AG20443 (cell line): Measurements from ENCODE around the gene HLCS.

Source experiments
- DNase-seq: peaks from one replicate; pipeline ENCODE4 v3.0.0; 2012; ENCODE audit warnings: low spot score, mixed read lengths

The HLCS gene

GRCh38 chr21:36806103-36806502, 160.4 kb downstream of the HLCS start:
- peak; percentile 39 for DNase-seq

DNA sequence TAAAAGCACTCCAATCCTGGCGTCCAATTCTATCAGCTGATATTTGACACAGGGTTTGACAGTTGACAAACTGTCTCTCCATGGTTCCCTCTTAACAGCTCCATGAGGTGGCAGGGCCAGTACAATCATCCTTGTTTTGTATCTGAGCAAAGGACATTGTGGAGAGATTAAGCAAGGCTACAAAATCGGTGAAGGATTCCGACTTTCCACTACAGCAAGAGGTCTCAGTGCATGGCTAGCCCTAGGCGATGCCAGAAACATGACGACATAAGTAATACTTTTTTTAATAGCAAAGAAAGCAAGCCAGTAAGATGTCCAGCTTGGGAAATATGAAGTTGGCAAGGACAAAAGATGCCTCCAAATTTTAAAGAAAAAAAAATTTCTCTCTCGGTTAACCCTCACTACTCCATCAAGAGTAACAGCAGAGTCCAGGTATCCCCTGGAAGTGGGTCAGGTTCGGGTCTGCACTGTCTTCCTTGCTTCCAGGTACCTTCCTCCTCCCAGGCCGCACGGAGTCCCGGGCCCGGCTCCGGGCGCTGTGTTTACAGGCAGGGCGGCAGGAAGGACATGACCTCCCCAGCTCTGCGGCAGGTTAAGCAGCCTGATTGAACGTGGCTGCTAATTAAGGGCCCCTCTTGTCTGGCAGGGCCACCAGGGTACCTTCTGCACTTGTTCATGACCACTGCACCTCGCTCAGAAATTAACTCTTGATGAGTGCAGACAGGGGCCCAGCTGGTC, 161.4 kb downstream of the HLCS start:
- DNase-seq: no peak

DNA sequence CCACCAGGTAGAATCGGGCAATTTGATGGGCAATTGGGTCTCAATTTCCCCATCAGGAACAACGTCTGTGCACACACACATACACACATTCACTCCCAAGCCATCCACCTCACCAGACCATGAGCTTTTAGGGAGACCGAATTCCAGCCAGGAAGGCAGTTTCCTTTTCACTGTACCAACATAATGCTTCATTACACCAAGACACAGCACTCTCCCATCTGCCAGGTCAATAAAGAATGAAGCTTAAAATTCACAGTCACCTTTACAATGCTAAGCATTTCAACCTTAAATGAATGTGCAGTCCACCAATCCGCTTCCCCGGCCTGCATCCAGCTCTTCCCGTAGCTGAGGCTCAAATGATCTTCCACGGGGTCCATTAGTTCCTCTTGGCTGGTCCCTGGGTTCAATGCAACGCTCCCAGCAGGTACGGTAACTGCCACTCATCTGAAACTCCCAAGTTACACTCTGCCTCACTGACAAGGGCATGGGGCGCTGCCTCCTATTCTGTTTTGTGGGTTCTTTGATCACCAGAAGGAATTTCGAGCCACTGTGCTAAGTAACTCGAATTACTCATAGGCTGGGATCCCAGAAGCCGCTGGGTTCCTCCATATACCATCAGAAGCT, 162.5 kb downstream of the HLCS start:
- no peak for DNase-seq

DNA sequence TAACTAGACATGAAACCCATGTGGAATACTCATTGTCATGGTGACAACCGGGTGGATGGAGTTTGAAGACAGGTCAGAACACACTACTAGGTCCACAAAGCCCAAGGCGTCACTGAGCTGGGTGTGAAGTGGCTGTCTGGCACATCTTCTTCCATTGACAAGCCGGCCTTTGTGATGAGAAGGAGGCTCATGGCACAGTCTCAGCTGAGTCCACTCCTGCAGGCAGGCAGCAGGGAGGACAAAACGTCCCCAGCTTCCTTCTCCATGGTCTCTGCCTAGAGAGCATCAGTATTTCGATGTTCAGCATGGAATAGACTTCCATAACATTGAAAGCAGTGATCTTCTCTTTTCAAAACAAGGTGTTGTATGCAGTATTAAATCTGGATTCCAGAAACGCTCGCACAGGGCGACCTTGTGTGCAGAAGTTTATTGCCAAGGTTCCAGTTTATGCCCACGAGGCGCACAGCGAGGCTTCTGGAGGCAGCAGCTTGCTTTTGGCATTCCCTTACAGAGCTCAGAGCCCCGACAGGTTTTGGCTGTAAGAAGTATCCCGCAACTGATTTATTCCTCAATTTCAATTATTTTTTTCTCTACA, 163.3 kb downstream of the HLCS start:
- DNase-seq: no peak

DNA sequence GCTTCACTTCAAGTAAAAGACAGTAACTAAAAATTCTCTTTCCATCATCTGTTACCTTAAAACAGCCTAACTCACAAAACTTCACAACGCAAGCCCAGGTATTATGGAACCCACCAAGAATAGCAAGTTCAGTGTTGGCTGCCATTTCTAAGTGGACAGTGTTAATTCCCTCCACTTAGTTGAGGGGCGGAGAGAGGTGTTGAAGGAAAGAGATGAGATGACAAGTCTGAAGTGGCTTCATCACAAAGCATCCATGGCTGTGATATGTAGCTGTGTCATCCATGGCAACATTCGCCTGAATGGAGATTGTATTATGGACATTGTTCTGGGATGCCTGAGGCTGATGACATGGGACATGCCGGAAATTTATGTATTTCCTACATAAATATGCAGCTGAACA, 165.7 kb downstream of the HLCS start:
- no peak for DNase-seq

GRCh38 chr21:36799869-36800268, 166.6 kb downstream of the HLCS start:
- no peak for DNase-seq

GRCh38 chr21:36798491-36798890, 168.0 kb downstream of the HLCS start:
- no peak for DNase-seq

- no peak for DNase-seq
Observed at GRCh38 chr21:36796070-36796469, 170.4 kb downstream of the HLCS start.

DNA sequence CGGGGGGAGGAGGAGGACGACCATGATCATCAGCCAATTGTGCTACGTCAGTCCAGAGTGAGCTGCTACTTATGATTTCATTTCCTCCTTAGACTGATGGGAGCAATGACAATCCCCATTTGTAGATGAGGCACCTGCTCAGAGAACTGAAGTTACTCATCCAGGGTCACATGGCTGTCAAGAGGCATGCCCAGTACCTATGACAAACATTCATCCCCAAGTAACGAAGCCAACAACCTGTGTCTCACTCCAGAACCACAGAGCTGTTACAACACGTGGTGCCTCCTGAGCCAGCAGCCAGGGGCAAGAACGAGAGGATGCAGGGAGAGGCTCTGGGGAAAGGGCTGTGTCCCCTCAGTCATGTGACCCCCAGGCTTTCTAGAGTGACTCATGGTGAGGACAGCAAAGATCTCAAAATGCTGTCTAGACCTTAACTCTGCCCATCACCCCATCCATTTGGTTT, 173.9 kb downstream of the HLCS start:
- no peak for DNase-seq

GRCh38 chr21:36791695-36792470, 174.6 kb downstream of the HLCS start:
- DNase-seq: no peak

- no peak for DNase-seq
Observed at GRCh38 chr21:36791180-36791579, 175.3 kb downstream of the HLCS start.

GRCh38 chr21:36790616-36791015, 175.9 kb downstream of the HLCS start:
- no peak for DNase-seq

DNA sequence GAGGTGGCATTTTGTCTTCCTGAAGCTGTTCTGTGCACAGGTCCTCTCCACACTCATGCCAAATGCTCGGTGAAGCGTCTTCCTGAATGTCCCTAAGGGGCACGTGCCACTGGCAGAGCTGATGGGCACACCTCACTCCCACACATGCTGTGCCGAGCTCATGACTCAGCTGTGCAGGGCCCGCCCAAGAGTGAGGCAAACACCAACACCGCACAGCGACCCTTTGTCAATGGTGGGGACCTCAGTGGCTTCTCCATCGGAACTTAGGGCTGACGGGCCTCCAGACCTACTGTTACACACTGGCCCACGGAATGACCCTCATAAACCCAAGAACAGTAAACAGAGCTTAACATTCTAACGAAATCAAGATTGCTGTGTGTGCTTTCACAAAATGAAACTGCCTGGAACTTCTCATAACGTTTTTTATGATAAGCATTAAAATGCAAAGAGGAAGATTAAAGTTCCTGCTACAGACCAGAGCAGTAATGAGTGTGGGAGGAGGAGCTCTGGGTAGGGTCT, 178.3 kb downstream of the HLCS start:
- no peak for DNase-seq

GRCh38 chr21:36786186-36786585, 180.3 kb downstream of the HLCS start:
- DNase-seq: no peak

DNA sequence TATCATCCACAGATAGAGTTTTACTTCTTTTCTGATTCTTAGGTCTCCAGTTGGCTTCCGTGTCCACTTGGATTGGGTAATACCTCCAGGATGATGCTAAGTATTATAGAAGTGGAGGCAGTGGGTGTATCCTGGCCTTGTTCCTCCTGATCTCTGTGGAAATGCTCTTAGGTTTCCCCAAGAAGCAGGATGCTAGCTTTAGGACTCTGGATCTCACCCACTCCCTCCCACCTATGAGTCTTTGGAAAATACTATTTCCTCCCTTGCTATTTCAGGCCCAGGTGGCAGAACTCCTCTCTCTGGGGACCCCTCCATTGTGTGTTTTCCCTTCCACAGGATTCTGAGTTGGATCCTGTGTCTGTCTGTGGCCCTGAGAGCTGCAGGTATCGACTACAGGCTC, 180.9 kb downstream of the HLCS start:
- DNase-seq: no peak

- no peak for DNase-seq
Observed at GRCh38 chr21:36784947-36785346, 181.5 kb downstream of the HLCS start.

DNA sequence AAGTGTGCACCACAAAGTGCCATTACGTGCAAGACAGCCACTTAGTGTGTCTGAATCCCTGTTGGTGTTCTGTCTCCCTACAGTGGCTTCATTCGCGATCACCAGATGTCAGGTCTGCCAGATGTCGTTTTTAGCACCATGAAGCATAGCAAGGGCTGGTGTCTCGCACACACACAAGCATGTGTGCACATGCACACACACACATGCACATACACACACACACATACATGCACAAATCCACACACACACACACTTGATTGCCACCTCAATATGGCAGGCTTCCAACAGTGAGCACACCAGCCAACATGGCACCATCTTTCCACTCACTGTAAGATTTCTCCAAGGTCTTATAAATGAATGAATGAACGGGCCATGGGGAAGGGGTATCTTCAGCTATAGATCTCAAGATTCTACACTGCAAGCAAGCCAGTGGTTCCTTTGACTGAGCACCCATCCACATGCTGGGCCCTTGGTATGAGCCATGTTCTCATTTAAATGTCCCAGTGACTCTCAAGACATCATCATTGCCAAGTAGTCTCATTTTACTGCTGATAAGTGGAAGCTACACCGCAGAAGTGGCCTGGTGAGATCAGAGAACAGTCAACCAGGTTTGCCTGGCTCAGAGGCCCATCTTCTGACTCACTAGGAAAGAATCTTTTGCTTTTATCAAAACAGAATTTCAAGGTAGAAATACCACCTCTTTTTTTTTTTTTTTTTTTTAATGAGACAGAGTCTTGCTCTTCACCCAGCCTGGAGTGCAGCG, 182.7 kb downstream of the HLCS start:
- no peak for DNase-seq

DNA sequence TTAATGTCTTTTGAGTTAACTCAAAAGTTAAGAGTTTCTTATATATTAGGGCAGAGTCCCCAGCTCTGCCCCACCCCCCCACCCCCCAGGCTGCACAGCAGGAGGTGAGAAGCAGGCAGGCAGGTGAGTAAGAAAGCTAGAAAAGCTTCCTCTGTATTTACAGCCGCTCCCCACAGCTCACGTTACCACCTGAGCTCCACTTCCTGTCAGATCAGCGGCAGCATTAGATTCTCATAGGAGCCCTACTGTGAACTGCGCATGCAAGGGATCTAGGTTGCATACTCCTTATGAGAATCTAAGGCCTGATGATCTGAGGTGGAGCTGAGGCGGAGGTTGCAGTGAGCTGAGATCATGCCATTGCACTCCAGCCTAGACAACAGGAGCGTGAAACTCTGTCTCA, 185.6 kb downstream of the HLCS start:
- no peak for DNase-seq

GRCh38 chr21:36776981-36777617, 189.4 kb downstream of the HLCS start:
- DNase-seq: no peak

DNA sequence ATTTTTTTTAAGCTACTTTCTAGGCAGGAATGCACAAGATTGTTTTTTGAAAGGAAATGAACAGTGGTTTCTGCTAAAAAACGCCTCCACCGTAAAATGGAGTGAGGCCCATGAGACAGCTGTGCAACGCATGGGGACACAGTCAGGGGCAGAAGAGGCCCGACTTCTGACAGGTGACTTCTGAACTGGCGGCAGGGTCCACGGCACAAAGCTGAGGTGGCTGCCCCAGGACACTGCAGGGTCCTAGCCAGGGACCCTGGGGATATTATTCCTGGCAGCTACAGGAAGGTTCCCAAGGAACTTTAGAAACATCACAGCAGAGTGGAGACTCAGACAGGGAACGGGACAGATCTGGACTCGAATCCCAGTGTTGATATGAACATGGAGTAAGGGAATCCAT, 192.5 kb downstream of the HLCS start:
- DNase-seq: no peak

- DNase-seq: peak; percentile 70
Observed at GRCh38 chr21:36773117-36773516, 193.4 kb downstream of the HLCS start.
